Measurements from ENCODE around the gene HSBP1L1. TPM values are rescaled to one million over a fixed set of nuclear protein-coding genes. Genes with fewer than 3 reads are reported as not detected.

Gene HSBP1L1
- total and polyA plus RNA-seq, 2 experiments from 2014 or later = 1.8 to 3.7 TPM

DNA sequence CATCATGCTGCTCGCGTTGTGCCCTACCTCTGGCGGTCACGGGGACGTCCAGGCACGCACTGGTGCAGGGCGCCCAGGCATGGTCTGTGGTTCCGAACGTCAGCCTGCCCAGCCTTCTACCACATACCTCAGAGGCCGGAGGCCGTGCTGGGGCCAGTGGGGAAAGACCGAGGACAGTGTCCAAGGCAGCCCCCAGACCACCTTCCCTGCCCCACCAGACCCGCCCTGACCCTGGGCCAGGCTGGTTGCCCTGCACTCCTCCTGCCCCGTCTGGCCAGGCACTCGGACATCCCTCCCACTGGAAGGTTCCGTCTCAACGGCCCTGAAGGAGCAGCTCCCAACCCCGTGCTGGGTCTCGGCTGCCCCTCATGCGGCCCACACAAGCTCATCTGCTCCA lies 45.8 kb upstream of the HSBP1L1 start:
- no peak for TF ChIP-seq JUNB (IDR thresholded peaks at IDR 0.05; ENCODE audit: unreplicated experiment)
- no peak for TF ChIP-seq EZH2 (IDR thresholded peaks at IDR 0.05; ENCODE audit: low read depth, unreplicated experiment)
- TF ChIP-seq EZH2phosphoT487 (IDR thresholded peaks at IDR 0.05; ENCODE audit: unreplicated experiment) = no peak
- TF ChIP-seq, protein P1, sequence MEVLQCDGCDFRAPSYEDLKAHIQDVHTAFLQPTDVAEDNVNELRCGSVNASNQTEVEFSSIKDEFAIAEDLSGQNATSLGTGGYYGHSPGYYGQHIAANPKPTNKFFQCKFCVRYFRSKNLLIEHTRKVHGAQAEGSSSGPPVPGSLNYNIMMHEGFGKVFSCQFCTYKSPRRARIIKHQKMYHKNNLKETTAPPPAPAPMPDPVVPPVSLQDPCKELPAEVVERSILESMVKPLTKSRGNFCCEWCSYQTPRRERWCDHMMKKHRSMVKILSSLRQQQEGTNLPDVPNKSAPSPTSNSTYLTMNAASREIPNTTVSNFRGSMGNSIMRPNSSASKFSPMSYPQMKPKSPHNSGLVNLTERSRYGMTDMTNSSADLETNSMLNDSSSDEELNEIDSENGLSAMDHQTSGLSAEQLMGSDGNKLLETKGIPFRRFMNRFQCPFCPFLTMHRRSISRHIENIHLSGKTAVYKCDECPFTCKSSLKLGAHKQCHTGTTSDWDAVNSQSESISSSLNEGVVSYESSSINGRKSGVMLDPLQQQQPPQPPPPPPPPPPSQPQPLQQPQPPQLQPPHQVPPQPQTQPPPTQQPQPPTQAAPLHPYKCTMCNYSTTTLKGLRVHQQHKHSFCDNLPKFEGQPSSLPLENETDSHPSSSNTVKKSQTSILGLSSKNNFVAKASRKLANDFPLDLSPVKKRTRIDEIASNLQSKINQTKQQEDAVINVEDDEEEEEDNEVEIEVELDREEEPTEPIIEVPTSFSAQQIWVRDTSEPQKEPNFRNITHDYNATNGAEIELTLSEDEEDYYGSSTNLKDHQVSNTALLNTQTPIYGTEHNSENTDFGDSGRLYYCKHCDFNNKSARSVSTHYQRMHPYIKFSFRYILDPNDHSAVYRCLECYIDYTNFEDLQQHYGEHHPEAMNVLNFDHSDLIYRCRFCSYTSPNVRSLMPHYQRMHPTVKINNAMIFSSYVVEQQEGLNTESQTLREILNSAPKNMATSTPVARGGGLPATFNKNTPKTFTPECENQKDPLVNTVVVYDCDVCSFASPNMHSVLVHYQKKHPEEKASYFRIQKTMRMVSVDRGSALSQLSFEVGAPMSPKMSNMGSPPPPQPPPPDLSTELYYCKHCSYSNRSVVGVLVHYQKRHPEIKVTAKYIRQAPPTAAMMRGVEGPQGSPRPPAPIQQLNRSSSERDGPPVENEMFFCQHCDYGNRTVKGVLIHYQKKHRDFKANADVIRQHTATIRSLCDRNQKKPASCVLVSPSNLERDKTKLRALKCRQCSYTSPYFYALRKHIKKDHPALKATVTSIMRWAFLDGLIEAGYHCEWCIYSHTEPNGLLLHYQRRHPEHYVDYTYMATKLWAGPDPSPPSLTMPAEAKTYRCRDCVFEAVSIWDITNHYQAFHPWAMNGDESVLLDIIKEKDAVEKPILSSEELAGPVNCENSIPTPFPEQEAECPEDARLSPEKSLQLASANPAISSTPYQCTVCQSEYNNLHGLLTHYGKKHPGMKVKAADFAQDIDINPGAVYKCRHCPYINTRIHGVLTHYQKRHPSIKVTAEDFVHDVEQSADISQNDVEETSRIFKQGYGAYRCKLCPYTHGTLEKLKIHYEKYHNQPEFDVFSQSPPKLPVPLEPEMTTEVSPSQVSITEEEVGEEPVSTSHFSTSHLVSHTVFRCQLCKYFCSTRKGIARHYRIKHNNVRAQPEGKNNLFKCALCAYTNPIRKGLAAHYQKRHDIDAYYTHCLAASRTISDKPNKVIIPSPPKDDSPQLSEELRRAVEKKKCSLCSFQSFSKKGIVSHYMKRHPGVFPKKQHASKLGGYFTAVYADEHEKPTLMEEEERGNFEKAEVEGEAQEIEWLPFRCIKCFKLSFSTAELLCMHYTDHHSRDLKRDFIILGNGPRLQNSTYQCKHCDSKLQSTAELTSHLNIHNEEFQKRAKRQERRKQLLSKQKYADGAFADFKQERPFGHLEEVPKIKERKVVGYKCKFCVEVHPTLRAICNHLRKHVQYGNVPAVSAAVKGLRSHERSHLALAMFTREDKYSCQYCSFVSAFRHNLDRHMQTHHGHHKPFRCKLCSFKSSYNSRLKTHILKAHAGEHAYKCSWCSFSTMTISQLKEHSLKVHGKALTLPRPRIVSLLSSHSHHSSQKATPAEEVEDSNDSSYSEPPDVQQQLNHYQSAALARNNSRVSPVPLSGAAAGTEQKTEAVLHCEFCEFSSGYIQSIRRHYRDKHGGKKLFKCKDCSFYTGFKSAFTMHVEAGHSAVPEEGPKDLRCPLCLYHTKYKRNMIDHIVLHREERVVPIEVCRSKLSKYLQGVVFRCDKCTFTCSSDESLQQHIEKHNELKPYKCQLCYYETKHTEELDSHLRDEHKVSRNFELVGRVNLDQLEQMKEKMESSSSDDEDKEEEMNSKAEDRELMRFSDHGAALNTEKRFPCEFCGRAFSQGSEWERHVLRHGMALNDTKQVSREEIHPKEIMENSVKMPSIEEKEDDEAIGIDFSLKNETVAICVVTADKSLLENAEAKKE (CRISPR knock-in tag; IDR thresholded peaks at IDR 0.05) = no peak
- TF ChIP-seq CREB1 (CRISPR knock-in tag; IDR thresholded peaks at IDR 0.05; ENCODE audit: low read depth) = no peak
- TF ChIP-seq ZNF114 (CRISPR knock-in tag; IDR thresholded peaks at IDR 0.05) = no peak
- Mint-ChIP-seq H3K4me1 (peaks cover 4% of the 10 kb centered on the region), H3K27ac (no peak overlapping the region), H3K36me3 (ENCODE audit: low read depth) (peaks cover 4% of the 10 kb centered on the region), H3K9me3 (peaks cover 11% of the 10 kb centered on the region), H3K4me3 (no peak overlapping the region), H3K27me3 (ENCODE audit: insufficient read depth, low read depth, poor library complexity) (peaks cover 16% of the 10 kb centered on the region)
- ATAC-seq (no peak), DNase-seq (ENCODE audit: low spot score) (no peak)
- H2AFZ ChIP-seq = no peak overlapping the region
- no peak overlapping the region for H3K4me3 ChIP-seq
- no peaks in the 10 kb centered on the region for H3K9me2 ChIP-seq (ENCODE audit: insufficient read depth)
- H3K27ac ChIP-seq (ENCODE audit: low read depth) = no peak overlapping the region
- no peak overlapping the region for H3K4me2 ChIP-seq
- H4K20me1 ChIP-seq (replicated peaks; ENCODE audit: insufficient read depth) = no peaks in the 10 kb centered on the region
- H3K36me3 ChIP-seq (ENCODE audit: insufficient read depth) = no peaks in the 10 kb centered on the region
- no peaks in the 10 kb centered on the region for H3K4me1 ChIP-seq (ENCODE audit: insufficient read depth)
- no peaks in the 10 kb centered on the region for H3F3A ChIP-seq (replicated peaks; ENCODE audit: low read depth)
- H3K79me2 ChIP-seq (replicated peaks; ENCODE audit: insufficient read depth) = no peaks in the 10 kb centered on the region
- H3K27me3 ChIP-seq (ENCODE audit: insufficient read depth) = no peaks in the 10 kb centered on the region

DNA sequence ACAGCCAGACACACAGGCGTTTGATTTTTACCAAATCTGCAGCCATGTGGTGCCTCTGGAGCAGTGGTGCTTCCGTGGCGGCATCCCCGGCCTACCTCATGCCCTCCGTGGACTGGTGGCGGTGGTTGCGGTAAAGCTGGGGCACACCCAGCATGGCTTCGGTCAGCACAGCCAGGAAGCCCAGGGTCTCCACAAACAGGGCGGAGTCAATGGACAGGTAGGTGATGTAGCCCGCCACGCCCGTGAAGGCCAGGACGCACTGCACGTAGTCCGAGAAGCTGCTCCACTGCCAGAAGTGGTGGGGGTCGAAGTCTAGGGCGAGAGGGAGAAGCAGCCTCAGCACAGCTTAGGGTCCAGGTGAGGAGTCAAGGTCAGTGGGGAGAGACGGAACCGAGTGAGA lies 45.4 kb upstream of the HSBP1L1 start:
- Histone ChIP-seq H3K27ac (ENCODE audit: low read depth) (no peak overlapping the region), H3F3A (replicated peaks; ENCODE audit: low read depth) (no peaks in the 10 kb centered on the region), H3K9me2 (ENCODE audit: insufficient read depth) (no peaks in the 10 kb centered on the region), H2AFZ (no peak overlapping the region), H3K27me3 (ENCODE audit: insufficient read depth) (no peaks in the 10 kb centered on the region), H3K79me2 (replicated peaks; ENCODE audit: insufficient read depth) (no peaks in the 10 kb centered on the region), H3K4me1 (ENCODE audit: insufficient read depth) (no peaks in the 10 kb centered on the region), H3K36me3 (ENCODE audit: insufficient read depth) (no peaks in the 10 kb centered on the region), H4K20me1 (replicated peaks; ENCODE audit: insufficient read depth) (no peaks in the 10 kb centered on the region), H3K4me3 (no peak overlapping the region), H3K4me2 (no peak overlapping the region)
- ATAC-seq = no peak
- no peak for DNase-seq (ENCODE audit: low spot score)
- H3K27me3 Mint-ChIP-seq (ENCODE audit: insufficient read depth, low read depth, poor library complexity) = peaks cover 16% of the 10 kb centered on the region
- no peak overlapping the region for H3K4me3 Mint-ChIP-seq
- peaks cover 4% of the 10 kb centered on the region for H3K36me3 Mint-ChIP-seq (ENCODE audit: low read depth)
- no peak overlapping the region for H3K27ac Mint-ChIP-seq
- H3K4me1 Mint-ChIP-seq = peaks cover 3% of the 10 kb centered on the region
- peaks cover 11% of the 10 kb centered on the region for H3K9me3 Mint-ChIP-seq
- TF ChIP-seq CREB1 (CRISPR knock-in tag; IDR thresholded peaks at IDR 0.05; ENCODE audit: low read depth) (no peak), ZNF114 (CRISPR knock-in tag; IDR thresholded peaks at IDR 0.05) (no peak), JUNB (IDR thresholded peaks at IDR 0.05; ENCODE audit: unreplicated experiment) (no peak), STAT1 (IDR thresholded peaks at IDR 0.05; ENCODE audit: unreplicated experiment) (no peak), NANOG (IDR thresholded peaks at IDR 0.05; ENCODE audit: borderline replicate concordance) (no peak), POLR2AphosphoS5 (IDR thresholded peaks at IDR 0.05; ENCODE audit: low read depth) (no peak), ZNF331 (CRISPR knock-in tag; IDR thresholded peaks at IDR 0.05; ENCODE audit: low read depth) (no peak)
- TF ChIP-seq, protein P2, sequence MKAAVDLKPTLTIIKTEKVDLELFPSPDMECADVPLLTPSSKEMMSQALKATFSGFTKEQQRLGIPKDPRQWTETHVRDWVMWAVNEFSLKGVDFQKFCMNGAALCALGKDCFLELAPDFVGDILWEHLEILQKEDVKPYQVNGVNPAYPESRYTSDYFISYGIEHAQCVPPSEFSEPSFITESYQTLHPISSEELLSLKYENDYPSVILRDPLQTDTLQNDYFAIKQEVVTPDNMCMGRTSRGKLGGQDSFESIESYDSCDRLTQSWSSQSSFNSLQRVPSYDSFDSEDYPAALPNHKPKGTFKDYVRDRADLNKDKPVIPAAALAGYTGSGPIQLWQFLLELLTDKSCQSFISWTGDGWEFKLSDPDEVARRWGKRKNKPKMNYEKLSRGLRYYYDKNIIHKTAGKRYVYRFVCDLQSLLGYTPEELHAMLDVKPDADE (IDR thresholded peaks at IDR 0.05) = no peak
- TF ChIP-seq, protein P3, sequence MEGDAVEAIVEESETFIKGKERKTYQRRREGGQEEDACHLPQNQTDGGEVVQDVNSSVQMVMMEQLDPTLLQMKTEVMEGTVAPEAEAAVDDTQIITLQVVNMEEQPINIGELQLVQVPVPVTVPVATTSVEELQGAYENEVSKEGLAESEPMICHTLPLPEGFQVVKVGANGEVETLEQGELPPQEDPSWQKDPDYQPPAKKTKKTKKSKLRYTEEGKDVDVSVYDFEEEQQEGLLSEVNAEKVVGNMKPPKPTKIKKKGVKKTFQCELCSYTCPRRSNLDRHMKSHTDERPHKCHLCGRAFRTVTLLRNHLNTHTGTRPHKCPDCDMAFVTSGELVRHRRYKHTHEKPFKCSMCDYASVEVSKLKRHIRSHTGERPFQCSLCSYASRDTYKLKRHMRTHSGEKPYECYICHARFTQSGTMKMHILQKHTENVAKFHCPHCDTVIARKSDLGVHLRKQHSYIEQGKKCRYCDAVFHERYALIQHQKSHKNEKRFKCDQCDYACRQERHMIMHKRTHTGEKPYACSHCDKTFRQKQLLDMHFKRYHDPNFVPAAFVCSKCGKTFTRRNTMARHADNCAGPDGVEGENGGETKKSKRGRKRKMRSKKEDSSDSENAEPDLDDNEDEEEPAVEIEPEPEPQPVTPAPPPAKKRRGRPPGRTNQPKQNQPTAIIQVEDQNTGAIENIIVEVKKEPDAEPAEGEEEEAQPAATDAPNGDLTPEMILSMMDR (conservative IDR thresholded peaks at IDR 0.05; ENCODE audit: low read depth in 2 of 2) = no peak

Data from GM23338 (cell line).